SK-N-MC (cell line): ENCODE measurements around the gene CDH22.

Source experiments
- DNase-seq: peaks from one replicate; pipeline ENCODE4 v3.0.0-alpha.2; 2011; ENCODE audit warnings: low read depth, low spot score
- H3K27ac ChIP-seq: fragments of 200-600 bp; sonication (generic); 2 replicates; pipeline ENCODE4 v1.5.1; 2016; ENCODE audit warnings: mixed run types
- H3K36me3 ChIP-seq: fragments of 200-600 bp; sonication (generic); 2 replicates; pipeline ENCODE4 v1.6.1; 2017; ENCODE audit warnings: antibody characterized with exemption, low read length, mixed read lengths; ENCODE audit not compliant: insufficient read depth
- H3K4me3 ChIP-seq: fragments of 200-600 bp; sonication (generic); 2 replicates; pipeline ENCODE4 v1.5.1; 2016
- H3K9ac ChIP-seq: fragments of 200-600 bp; sonication (generic); 2 replicates; pipeline ENCODE4 v1.8.0; 2017; ENCODE audit warnings: mixed run types, mixed read lengths; ENCODE audit not compliant: insufficient read length
- H3K9me3 ChIP-seq: fragments of 200-600 bp; sonication (generic); 2 replicates; pipeline ENCODE4 v1.6.1; 2017; ENCODE audit warnings: low read depth, mild to moderate bottlenecking, antibody characterized with exemption, low read length, moderate library complexity, mixed read lengths
- EZH2 ChIP-seq: fragments of 200-600 bp; sonication (generic); IDR thresholded peaks from one replicate; pipeline ENCODE4 v1.6.1; 2017; ENCODE audit warnings: antibody characterized with exemption
- FOXP2 ChIP-seq: optimal IDR thresholded peaks from 2 replicates; pipeline ENCODE3; 2011; ENCODE audit warnings: mild to moderate bottlenecking, moderate library complexity; ENCODE audit not compliant: insufficient read depth; ENCODE audit errors: extremely low read length, control extremely low read depth
- POLR2AphosphoS5 ChIP-seq: IDR thresholded peaks from 2 replicates; pipeline ENCODE4 v1.6.1; 2012; ENCODE audit warnings: mild to moderate bottlenecking, low read depth, low read length, borderline replicate concordance

Gene CDH22

DNA sequence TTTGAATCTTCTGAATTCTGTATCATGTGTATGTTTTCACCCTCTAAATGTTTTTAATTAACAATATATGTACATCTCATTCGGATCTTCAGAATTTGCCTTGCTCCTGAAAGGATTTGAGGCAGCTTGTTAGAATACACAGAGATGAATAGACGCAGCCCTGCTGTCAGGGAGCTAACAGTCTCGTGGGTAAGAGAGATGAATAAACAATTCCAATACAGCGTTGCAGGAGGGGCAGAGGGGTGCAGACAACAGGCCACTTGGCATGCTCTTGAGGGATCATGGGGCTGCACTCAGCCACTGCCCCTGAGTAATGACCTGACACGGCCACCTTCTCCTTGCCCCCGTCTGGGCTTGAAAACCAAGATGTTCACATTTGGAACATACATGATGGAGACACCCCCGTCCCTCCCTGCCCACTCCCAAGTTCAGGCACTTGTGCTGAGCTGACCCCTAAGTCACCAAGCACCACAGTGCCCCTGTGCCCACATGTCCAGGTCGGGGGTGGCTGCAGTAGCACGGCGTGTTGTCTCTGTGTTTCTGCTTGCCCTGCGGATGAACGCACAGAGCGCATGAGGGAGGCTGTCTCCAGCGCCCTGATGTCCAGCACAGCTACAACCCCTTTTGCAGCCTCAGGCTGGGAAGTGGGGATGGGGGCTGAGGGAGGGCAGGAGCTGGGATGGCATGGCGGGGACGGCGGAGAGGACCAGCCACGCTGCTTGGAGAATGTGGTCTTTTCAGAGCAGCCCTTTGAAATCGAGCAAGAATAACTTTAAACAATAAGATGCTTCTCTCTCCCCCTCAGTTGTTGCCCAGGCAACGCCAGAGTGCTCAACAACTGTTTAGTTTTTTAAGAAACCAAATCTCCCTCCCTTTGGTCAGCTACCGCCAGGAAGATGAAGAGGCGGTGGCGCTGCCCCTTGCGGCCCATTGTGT, 33.0 kb upstream of the CDH22 start:
- TF ChIP-seq FOXP2: no peak
- peak; percentile 48 for TF ChIP-seq EZH2
- Histone ChIP-seq H3K36me3 (no peaks in the 10 kb centered on the region), H3K9ac (no peak overlapping the region), H3K4me3 (no peak overlapping the region), H3K27ac (no peak overlapping the region), H3K9me3 (no peaks in the 10 kb centered on the region)
- no peak for DNase-seq

DNA sequence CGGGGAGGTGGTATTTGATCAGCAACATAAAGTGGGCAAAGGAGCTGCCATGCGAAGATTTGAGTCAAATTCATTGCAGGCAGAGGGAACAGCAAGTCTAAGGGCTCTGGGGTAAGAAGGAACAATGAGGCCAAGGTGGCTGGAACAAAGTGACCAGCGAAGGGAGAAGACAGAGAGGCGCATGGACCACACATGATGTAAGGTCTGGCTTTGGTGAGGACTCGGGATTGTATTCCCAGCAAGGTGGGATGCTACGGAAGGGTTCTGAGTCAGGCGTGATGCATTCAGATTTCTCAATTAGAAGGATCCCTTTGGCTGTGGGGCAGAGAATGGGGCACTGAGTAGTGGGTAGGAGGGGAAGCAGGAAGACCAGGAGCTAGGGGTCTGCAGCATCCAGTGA, 30.7 kb upstream of the CDH22 start:
- Histone ChIP-seq H3K36me3 (no peaks in the 10 kb centered on the region), H3K4me3 (no peak overlapping the region), H3K9me3 (no peaks in the 10 kb centered on the region), H3K9ac (no peak overlapping the region), H3K27ac (no peak overlapping the region)
- DNase-seq: no peak
- TF ChIP-seq POLR2AphosphoS5 (no peak), EZH2 (no peak), FOXP2 (no peak)

DNA sequence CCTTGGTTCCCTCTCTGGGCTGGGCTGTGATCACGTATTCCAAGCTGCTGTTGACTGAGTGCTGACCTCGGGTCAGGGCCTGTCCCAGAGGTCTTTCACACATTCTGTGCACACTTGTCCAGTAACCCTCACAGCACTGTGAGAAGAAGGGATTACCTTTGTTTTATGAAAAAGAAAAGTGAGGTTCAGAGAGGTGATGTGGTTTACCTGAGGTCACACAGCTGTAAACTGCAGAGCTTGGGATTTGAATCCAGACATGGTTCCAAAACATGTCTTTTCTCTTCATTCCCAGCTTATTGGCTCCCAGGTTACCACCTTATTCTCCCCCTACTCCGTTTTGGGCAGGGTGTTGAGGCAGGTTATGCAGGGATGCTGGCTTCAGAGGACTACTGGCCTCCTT, 28.4 kb upstream of the CDH22 start:
- Histone ChIP-seq H3K9me3 (no peaks in the 10 kb centered on the region), H3K4me3 (no peak overlapping the region), H3K36me3 (no peaks in the 10 kb centered on the region), H3K27ac (no peak overlapping the region), H3K9ac (no peak overlapping the region)
- TF ChIP-seq FOXP2 (no peak), POLR2AphosphoS5 (no peak), EZH2 (no peak)
- DNase-seq: no peak

DNA sequence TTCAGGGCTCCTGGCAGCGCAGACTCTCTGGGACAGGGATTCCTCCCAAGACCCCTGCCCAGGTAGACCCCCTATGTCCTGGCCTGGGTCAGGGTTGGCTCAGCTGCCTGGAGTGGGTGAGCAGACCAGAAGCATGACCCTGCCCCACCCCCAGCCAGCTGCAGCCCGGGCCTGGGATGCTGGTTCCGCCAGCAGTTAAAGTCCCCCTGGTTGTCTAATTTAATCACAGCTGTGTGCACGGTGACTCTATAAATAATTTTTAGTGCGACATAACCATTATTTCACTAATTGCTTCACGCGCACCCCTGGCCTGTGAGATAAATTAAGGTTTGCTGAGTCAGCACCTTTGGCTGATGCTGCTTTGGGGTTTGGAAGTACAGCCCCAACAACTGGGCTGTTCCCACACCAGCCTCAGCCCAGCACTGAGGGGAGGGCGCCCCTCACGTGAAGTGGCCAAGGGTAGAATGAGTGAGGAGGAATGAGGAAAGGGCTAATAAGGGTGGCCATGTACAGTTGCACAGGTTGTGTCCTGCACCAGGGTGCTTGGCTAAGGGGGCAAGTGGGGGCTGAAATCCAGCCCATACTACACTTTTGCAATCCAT, 26.1 kb upstream of the CDH22 start:
- Histone ChIP-seq H3K9me3 (no peaks in the 10 kb centered on the region), H3K9ac (no peak overlapping the region), H3K27ac (no peak overlapping the region), H3K36me3 (no peaks in the 10 kb centered on the region), H3K4me3 (no peak overlapping the region)
- DNase-seq: no peak
- TF ChIP-seq POLR2AphosphoS5: no peak
- TF ChIP-seq EZH2: no peak
- TF ChIP-seq FOXP2: no peak

DNA sequence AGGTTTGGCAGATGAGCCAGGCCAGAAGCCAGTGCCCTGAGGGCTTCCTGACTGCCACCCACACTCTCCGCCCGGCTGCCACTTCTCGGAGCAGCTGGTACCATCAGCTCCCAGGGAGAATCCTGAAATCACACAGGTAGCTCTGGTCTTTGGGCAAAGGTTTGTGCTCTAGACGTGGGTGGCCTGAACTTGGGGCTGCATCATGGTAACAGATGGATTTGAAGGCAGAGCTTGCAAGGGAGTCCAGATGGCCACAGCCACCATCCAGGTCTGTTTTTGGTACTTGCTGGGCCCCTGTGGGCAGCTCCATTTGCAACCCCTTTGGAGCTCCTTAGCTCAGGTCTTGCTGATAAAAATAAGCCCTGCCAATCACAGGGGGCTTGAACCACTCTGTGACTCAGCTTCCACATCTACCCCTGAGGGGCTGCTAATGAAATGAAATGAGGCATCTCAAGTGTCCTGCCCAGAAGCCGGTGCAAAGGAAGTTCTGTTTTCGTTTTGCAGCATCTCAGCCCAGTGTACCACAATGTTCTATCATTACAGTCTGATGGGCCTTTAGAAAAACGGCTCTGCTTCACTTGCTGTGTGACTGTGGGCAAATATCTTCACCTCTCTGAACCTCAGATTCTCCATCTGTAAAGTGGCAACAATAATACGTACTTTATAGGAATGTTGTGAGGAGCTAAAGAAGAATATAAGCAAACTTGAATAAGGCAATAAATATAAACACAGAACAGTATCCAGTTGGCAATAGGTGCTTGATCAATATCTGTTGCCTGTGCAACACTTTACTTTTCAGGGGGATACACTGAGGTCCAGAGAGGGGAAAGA, 25.1 kb upstream of the CDH22 start:
- no peaks in the 10 kb centered on the region for H3K36me3 ChIP-seq

DNA sequence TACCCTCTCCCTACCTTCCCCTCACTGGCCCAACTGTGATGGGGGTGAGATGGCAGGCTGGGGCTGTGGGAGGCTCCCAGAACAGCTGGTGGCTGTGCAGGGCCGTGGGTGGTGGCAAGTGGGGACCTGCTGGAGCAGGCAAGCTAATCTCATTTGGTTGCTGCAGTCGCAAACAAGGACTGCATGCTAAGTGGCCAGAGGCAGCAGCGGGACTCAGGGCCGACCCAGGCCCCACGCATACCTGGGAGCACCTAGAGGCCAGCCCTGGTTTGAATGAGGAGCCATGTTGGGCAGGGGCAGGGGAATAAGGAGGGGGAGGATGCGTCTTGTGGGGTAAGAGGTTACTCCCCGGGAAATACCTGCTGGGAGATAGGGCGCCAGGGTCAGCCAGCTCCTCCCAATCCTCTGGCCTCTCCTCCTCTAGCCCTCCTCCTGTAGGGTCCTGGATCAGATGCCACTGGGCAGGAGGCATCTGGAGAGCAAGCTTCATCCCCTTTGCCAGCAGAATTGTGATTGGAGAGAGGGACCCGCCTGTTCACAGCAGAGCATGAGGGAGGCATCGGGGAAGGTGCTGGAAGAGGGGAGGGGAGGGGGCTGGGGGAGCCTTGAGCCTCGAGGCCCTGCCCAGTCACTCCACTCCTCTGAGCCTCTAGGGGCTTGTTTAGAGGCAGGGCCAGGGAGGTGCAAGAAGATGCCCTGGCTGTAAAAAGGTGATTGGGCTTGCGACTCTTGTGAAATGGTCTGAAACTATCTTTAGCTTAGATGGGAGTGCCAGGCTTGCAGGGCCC, 24.3 kb upstream of the CDH22 start:
- no peaks in the 10 kb centered on the region for H3K36me3 ChIP-seq
- no peak overlapping the region for H3K4me3 ChIP-seq
- no peak for TF ChIP-seq EZH2
- no peak for TF ChIP-seq FOXP2
- no peak for TF ChIP-seq POLR2AphosphoS5
- DNase-seq: no peak
- H3K9me3 ChIP-seq: no peaks in the 10 kb centered on the region
- no peak overlapping the region for H3K27ac ChIP-seq
- H3K9ac ChIP-seq: no peak overlapping the region

More for the DNA sequence above, 25.1 kb upstream of the CDH22 start:
- Histone ChIP-seq H3K9ac (no peak overlapping the region), H3K27ac (no peak overlapping the region), H3K9me3 (no peaks in the 10 kb centered on the region), H3K4me3 (no peak overlapping the region)
- DNase-seq: no peak
- TF ChIP-seq EZH2 (no peak), FOXP2 (no peak), POLR2AphosphoS5 (no peak)

DNA sequence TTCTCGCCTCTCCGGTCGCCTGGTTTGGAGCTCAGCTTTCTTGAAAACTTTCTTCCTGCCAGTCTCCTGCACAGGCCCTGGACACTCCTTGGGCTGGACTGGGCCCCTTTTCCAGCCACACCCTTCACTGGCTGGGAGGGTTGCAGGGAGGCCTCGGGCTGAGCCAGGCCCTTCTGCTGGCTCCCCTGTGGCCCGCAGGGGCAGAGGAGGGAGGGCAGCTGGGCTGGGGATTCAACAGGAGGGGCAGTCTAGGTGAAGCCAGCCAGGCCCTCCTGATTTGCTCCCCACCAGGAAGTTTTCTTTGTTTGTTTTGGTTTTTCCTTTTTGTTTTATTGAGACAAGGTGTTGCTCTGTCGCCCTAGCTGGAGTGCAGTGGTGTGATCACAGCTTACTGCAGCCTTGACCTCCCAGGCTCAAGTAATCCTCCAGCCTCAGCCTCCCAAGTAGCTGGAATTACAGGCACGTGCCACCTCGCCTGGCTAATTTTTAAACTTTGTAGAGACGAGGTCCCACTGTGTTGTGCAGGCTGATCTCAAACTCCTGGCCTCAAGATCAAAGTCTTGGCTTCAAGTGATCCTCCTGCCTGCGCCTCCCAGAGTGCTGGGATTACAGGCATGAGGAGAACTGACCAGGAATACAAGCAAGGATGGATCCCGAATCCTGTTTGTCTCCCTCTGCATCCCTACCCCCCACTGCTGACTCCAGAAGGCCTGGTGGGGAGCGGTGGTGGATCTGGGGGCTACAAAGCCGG, 23.5 kb upstream of the CDH22 start:
- Histone ChIP-seq H3K9me3 (no peaks in the 10 kb centered on the region), H3K4me3 (no peak overlapping the region), H3K9ac (no peak overlapping the region), H3K36me3 (no peaks in the 10 kb centered on the region), H3K27ac (no peak overlapping the region)
- no peak for TF ChIP-seq FOXP2
- no peak for TF ChIP-seq POLR2AphosphoS5
- TF ChIP-seq EZH2: no peak
- DNase-seq: no peak

DNA sequence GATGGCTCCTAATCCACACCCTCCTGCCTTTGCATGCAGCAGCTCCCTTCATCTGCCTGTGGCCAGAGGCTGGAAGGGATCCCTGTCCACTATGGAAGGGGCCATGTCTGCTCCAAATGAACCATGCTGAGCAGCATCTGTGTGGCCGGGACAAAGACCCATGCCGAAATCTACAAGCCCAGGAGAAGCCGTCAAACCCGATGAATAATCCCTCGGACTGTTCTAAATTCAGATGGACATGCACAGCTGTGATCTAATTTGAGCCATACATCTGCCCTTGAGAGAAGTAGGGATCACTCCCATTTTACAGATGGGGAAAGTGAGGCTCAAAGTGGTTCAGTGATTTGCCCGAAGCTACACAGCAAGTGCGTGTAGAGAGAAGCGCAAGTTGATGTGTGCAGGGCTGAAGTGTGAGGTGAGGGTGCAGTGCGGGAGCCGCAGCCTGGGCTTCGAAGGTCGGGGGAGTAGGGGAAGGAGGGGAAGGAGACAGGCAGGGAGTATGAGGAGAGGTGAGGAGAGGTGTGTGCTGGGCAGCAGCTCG, 22.6 kb upstream of the CDH22 start:
- no peak for TF ChIP-seq FOXP2
- TF ChIP-seq EZH2: no peak
- TF ChIP-seq POLR2AphosphoS5: no peak
- H3K4me3 ChIP-seq: no peak overlapping the region
- H3K36me3 ChIP-seq: no peaks in the 10 kb centered on the region
- H3K9ac ChIP-seq: no peak overlapping the region
- H3K27ac ChIP-seq: no peak overlapping the region
- no peak for DNase-seq
- H3K9me3 ChIP-seq: no peaks in the 10 kb centered on the region
